Mesothelial cell of epicardium (in vitro differentiated cells): ENCODE measurements around the gene BEAN1. TPM values are rescaled to one million over a fixed set of nuclear protein-coding genes. Genes with fewer than 3 reads are reported as not detected.

Source experiments
- DNase-seq, 2 experiments: peaks; one replicate each; pipeline ENCODE4 v3.0.0; 2021; ENCODE audit warnings: low spot score in 2 of 2; ENCODE audit not compliant: unreplicated experiment in 2 of 2
- H3K27ac Mint-ChIP-seq: 2 replicates; pipeline ENCODE4 v1.8.0; 2021; ENCODE audit warnings: mixed read lengths
- H3K27me3 Mint-ChIP-seq: 2 replicates; pipeline ENCODE4 v1.8.0; 2021; ENCODE audit warnings: low read depth, mixed read lengths
- H3K36me3 Mint-ChIP-seq: 2 replicates; pipeline ENCODE4 v1.8.0; 2021; ENCODE audit warnings: mixed read lengths
- H3K4me1 Mint-ChIP-seq: 2 replicates; pipeline ENCODE4 v1.8.0; 2021; ENCODE audit warnings: mixed read lengths
- H3K4me3 Mint-ChIP-seq: 2 replicates; pipeline ENCODE4 v1.8.0; 2021; ENCODE audit warnings: mild to moderate bottlenecking, moderate library complexity, mixed read lengths
- H3K9me3 Mint-ChIP-seq: 2 replicates; pipeline ENCODE4 v1.8.0; 2021; ENCODE audit warnings: mixed read lengths
- total RNA-seq: library from RNA; stranded (reverse); gene quantifications from 3 replicates; pipeline ENCODE4 v1.2.1, GENCODE V29; 2021
- TF ChIP-seq, protein P1 (sequence below): fragments of 200-600 bp; sonication (generic); IDR thresholded peaks from one replicate; pipeline ENCODE4 v1.5.0; 2021; ENCODE audit warnings: antibody characterized with exemption; ENCODE audit not compliant: unreplicated experiment

BEAN1 gene
- total RNA-seq, 1 donor from 2014 or later, result 1.1 TPM

- no peaks in the 10 kb centered on the region for H3K36me3 Mint-ChIP-seq
- H3K27ac Mint-ChIP-seq, result no peak overlapping the region
- no peaks in the 10 kb centered on the region for H3K9me3 Mint-ChIP-seq
- no peak for DNase-seq
- H3K4me3 Mint-ChIP-seq, result no peak overlapping the region
- TF ChIP-seq, protein P1, sequence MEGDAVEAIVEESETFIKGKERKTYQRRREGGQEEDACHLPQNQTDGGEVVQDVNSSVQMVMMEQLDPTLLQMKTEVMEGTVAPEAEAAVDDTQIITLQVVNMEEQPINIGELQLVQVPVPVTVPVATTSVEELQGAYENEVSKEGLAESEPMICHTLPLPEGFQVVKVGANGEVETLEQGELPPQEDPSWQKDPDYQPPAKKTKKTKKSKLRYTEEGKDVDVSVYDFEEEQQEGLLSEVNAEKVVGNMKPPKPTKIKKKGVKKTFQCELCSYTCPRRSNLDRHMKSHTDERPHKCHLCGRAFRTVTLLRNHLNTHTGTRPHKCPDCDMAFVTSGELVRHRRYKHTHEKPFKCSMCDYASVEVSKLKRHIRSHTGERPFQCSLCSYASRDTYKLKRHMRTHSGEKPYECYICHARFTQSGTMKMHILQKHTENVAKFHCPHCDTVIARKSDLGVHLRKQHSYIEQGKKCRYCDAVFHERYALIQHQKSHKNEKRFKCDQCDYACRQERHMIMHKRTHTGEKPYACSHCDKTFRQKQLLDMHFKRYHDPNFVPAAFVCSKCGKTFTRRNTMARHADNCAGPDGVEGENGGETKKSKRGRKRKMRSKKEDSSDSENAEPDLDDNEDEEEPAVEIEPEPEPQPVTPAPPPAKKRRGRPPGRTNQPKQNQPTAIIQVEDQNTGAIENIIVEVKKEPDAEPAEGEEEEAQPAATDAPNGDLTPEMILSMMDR, result no peak
- peaks cover 11% of the 10 kb centered on the region for H3K4me1 Mint-ChIP-seq
- H3K27me3 Mint-ChIP-seq, result no peaks in the 10 kb centered on the region
These were observed 62.7 kb downstream of the BEAN1 start for GRCh38 chr16:66489818-66490217.

GRCh38 chr16:66490774-66491715, 64.0 kb downstream of the BEAN1 start:
- Mint-ChIP-seq H3K4me1 (peaks cover 11% of the 10 kb centered on the region), H3K4me3 (no peak overlapping the region), H3K36me3 (no peaks in the 10 kb centered on the region), H3K27me3 (no peaks in the 10 kb centered on the region), H3K9me3 (no peaks in the 10 kb centered on the region), H3K27ac (no peak overlapping the region)
- TF ChIP-seq, protein P1, result no peak
- DNase-seq, result no peak

DNA sequence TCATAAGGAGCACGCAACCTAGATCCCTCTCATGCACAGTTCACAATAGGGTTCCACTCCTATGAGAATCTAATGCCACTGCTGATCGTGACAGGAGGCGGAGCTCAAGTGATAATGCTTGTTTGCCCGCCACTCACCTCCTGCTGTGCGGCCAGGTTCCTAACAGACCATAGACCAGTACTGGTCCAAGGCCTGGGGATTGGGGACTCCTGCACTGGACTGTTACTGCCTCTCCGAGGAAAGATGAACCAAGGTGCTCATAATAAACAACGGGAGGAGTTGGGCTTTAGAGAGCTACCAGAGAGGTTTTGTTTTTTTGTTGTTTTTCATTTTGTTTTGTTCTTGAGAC, 64.6 kb downstream of the BEAN1 start:
- peaks cover 9% of the 10 kb centered on the region for H3K4me1 Mint-ChIP-seq
- TF ChIP-seq, protein P1, result no peak

DNA sequence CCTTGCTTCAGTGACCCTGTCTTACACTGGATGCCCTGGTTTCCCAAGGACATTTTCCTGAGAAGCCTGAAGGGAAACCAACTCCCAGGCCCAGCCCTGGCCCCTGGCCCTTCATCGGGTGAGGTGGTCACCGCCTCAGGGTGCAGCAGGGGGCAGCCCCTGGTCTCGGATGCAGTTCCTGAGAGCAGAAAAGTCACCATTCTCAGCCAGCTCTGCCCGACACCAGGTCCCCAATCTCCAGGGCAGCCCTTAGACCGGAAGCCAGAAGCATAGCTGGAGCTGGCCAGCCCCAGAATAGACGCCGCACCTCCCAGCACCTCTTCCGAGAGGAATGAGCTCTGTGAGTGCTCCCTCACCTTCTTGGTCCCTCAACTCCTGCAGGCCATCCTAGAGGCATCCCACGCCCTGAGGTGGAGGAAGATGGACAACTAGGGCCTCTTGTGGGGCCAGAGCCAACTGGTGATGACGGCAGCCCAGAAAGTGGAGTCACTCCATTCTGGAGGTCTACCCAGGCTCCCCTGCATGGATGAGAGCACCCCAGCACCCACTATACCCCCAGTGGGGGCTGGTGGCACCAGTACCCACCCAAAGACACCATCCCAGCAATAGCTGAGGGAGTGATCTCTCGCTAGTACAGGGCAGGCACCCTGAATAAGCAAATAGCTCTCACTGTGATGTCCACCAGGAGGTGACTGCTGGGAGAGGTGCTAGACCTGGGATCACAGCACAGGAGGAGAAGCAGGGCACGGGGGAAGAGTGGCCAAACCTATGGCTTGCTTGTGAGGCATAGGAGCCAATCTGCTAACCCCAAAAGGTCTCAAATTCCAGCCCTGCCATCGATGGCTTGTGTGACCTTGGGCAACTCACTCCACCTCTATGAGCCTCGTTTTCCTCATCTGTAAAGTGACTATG, 66.7 kb downstream of the BEAN1 start:
- no peak for DNase-seq
- no peak overlapping the region for H3K4me3 Mint-ChIP-seq
- no peaks in the 10 kb centered on the region for H3K36me3 Mint-ChIP-seq
- H3K27me3 Mint-ChIP-seq, result no peaks in the 10 kb centered on the region
- no peaks in the 10 kb centered on the region for H3K4me1 Mint-ChIP-seq
- TF ChIP-seq, protein P1, result no peak
- no peak overlapping the region for H3K27ac Mint-ChIP-seq
- H3K9me3 Mint-ChIP-seq, result peaks cover 8% of the 10 kb centered on the region

More for the DNA sequence above, 64.6 kb downstream of the BEAN1 start:
- Mint-ChIP-seq H3K27me3 (no peaks in the 10 kb centered on the region), H3K4me3 (no peak overlapping the region), H3K36me3 (no peaks in the 10 kb centered on the region), H3K9me3 (no peaks in the 10 kb centered on the region), H3K27ac (no peak overlapping the region)
- no peak for DNase-seq

DNA sequence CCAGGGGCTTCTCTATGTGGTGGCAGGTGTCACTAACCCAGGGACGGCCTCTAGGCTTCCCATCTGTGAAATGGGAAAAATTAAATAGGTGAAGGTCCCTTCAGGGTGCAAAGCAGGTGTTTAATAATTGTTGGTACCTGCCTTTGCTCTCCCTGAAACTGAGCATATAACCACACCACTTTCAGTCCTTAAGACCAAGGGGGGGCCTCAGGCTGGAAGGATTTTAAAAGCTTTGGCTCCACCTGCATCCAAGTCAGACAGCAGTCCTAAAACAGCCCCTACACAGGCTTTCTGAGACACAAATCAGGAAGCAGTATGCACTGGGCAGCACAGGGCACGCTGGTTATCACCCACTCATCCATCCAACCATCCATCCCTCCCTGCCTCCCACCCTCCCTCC, 67.8 kb downstream of the BEAN1 start:
- Mint-ChIP-seq H3K9me3 (peaks cover 13% of the 10 kb centered on the region), H3K27me3 (peaks cover 3% of the 10 kb centered on the region), H3K27ac (no peak overlapping the region), H3K36me3 (peaks cover 3% of the 10 kb centered on the region), H3K4me3 (no peak overlapping the region), H3K4me1 (no peaks in the 10 kb centered on the region)
- DNase-seq, result no peak
- TF ChIP-seq, protein P1, result no peak
